RWPE1 (cell line): Measurements from ENCODE around the gene NANS.

Source experiments
- CTCF ChIA-PET: fragments of 350-600 bp; sonication (Branson Sonifier 250); formaldehyde crosslinking; extraction: SDS; loops from one replicate; lab custom pipeline; 2021; lab: Yijun Ruan, JAX
- POLR2A ChIA-PET: fragments of 400-600 bp; formaldehyde crosslinking; extraction: SDS; loops from one replicate; lab custom pipeline; 2020; ENCODE audit warnings: antibody characterized with exemption; ENCODE audit not compliant: low non-redundant PET; lab: Yijun Ruan, JAX
- DNase-seq: peaks from one replicate; pipeline ENCODE4 v3.0.0; 2012; ENCODE audit warnings: low spot score
- H3K27ac ChIP-seq: fragments of 450-650 bp; 2 replicates; pipeline ENCODE4 v1.5.1; 2017
- TF ChIP-seq, protein P1 (sequence below): fragments of 450-650 bp; conservative IDR thresholded peaks from 2 replicates; pipeline ENCODE4 v1.5.1; 2017; ENCODE audit warnings: low read depth, mild to moderate bottlenecking

NANS gene

DNA sequence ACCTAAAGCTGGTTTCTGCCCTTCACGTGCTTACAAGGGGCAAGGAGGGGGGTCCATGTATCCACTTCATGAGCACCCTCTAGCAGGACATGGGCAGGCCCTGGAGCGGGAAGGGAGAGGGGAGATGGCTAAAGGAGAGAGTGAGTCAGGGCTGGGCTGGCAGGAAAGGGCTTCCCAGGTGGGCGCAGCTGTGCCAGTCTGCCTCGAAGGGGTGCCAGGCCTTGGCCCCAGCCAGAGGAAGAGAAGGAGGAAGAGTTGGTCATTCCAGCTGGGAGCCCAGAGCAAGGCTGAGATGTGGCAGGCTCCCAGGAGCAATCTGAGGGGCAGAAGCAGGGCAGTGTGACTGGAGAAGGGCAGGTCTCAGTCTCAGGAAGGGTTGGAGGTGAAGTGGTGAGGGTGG is 37.8 kb downstream of the NANS start:
- no peak overlapping the region for H3K27ac ChIP-seq
- CTCF ChIA-PET, result interaction anchor here (0.7 kb wide), 1 partner anchor 394 kb away, joined by 3 read pairs; no protein-coding TSS in a partner anchor
- POLR2A ChIA-PET, result no interaction called here
- DNase-seq, result no peak
- TF ChIP-seq, protein P1, sequence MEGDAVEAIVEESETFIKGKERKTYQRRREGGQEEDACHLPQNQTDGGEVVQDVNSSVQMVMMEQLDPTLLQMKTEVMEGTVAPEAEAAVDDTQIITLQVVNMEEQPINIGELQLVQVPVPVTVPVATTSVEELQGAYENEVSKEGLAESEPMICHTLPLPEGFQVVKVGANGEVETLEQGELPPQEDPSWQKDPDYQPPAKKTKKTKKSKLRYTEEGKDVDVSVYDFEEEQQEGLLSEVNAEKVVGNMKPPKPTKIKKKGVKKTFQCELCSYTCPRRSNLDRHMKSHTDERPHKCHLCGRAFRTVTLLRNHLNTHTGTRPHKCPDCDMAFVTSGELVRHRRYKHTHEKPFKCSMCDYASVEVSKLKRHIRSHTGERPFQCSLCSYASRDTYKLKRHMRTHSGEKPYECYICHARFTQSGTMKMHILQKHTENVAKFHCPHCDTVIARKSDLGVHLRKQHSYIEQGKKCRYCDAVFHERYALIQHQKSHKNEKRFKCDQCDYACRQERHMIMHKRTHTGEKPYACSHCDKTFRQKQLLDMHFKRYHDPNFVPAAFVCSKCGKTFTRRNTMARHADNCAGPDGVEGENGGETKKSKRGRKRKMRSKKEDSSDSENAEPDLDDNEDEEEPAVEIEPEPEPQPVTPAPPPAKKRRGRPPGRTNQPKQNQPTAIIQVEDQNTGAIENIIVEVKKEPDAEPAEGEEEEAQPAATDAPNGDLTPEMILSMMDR, result no peak

DNA sequence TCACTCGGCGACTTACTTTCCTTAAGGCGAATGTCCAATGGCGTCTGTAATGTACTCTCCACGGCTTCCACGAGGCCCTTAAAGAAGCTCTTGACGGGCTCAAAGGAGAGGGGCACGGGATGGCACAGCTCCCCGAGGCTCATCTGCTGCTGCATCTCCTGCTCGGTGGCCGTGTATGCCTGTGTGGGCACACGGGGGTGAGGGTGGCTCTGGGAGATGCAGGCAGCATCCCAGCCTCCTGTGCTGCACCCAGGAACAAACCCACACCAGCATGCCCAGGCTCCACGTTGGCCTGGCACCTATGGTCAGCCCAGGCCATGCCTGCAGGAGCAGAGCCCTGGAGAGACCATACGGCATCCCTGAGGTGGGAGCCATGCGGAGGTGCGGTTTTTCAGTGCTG is 38.3 kb downstream of the NANS start:
- CTCF ChIA-PET, result interaction anchor here (0.6 to 0.7 kb wide), 2 partner anchors 7 to 394 kb away, joined by 3 read pairs; no protein-coding TSS in a partner anchor
- TF ChIP-seq, protein P1, result no peak
- POLR2A ChIA-PET, result interaction anchor here (0.6 kb wide), 1 partner anchor 8 kb away, joined by 3 read pairs; no protein-coding TSS in a partner anchor

DNA sequence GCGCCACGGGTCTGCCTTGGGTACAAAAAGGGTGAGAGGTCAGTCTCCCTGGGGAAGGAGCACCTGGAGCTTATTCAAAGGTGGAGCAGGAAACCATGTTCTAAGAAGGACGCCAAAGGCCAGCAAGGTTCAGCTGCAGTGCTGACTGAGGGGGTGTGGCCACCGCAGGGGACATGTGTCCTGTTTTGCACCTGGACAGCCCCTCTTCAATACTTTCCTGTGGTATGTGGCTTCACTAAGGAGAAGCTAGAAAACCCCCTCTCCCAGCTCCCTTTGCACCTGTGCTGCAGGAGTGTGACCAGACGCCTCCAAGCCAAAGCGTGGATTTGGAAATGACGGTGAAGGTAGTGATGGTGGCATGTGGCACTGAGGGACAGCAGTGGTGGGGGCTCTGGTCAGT is 38.9 kb downstream of the NANS start:
- CTCF ChIA-PET, result interaction anchor here (0.6 kb wide), 1 partner anchor 8 kb away, joined by 3 read pairs; no protein-coding TSS in a partner anchor
- TF ChIP-seq, protein P1, result no peak
- POLR2A ChIA-PET, result interaction anchor here (0.6 kb wide), 1 partner anchor 9 kb away, joined by 3 read pairs; no protein-coding TSS in a partner anchor
- no peak overlapping the region for H3K27ac ChIP-seq
- no peak for DNase-seq

More for the DNA sequence above, 38.3 kb downstream of the NANS start:
- H3K27ac ChIP-seq, result no peak overlapping the region
- DNase-seq, result no peak

DNA sequence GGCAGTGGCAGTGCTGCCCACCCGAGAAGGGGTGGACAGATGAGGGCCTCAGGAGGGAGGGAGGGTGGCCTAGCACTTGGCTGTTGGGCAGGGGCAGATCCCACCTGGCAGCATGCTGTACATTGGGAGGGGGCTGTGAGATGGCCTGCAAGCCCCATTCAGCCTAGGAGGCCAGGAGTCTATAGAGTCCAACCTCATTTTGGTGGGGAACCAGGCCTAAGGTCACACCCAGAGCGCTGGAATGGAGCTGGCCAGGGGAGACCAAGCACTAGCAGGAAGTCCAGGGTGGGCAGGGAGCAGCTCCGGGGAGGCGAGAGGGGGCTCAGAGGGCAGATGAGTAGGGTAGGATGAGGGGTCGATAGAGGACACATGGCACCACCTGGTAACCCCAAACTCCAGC is 39.6 kb downstream of the NANS start:
- H3K27ac ChIP-seq, result no peak overlapping the region
- TF ChIP-seq, protein P1, result no peak
- no peak for DNase-seq
- CTCF ChIA-PET, result no interaction called here
- POLR2A ChIA-PET, result no interaction called here

DNA sequence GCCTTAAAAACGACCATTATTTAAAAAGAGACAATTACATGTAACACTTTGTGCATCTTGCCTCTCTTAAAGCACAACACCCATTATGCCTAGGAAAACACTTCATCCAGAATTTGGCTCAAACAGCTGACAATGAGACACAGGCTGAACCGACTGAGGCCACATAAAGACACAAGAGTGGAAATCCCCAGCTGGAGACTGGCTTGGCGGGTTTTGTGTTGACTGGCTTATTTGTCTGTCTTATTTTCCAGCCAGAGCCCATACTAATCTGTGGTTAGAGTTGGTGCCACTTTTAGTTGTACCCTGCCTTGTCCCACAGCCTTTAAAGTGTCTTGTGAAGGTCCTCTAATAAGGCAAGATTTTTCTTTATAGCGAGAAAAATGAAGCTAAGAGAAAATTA is 41.3 kb downstream of the NANS start:
- CTCF ChIA-PET, result interaction anchor here (0.7 to 1.3 kb wide), 2 partner anchors 39 to 166 kb away, joined by 3 read pairs; no protein-coding TSS in a partner anchor
- TF ChIP-seq, protein P1, result no peak
- no peak for DNase-seq
- H3K27ac ChIP-seq, result no peak overlapping the region
- POLR2A ChIA-PET, result no interaction called here

DNA sequence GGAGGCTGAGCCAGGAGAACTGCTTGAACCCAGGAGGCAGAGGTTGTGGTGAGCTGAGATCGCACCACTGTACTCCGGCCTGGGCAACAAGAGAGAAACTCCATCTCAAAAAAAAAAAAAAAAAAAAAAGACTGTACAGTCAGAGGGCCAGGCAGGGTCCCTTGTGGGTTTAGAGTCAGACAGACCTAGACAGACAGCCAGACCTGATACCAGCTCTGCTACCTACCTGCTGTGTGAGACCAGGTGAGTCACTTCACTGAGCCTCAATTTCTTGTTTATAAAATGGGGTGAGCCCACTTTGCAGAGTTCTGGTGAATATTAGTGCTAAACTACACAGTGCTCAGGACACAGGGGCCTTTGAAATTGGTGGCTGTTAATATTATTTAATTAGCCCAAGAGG is 42.8 kb downstream of the NANS start:
- POLR2A ChIA-PET, result interaction anchor here (0.6 kb wide), 1 partner anchor 12 kb away, joined by 4 read pairs; no protein-coding TSS in a partner anchor
- TF ChIP-seq, protein P1, result no peak
- no peak overlapping the region for H3K27ac ChIP-seq
- CTCF ChIA-PET, result no interaction called here
- DNase-seq, result no peak
